GM18868 (cell line): ENCODE results near the gene PRSS36.
"Not testable (repeated sequence)": the region's sequence is repeated elsewhere in the genome, so short reads cannot be mapped to it uniquely, and the experiment has no call there.

ENCODE experiments used
- ATAC-seq: cut with Tn5 transposase; IDR thresholded peaks from one replicate; pipeline ENCODE4 v1.9.1; 2021; ENCODE audit warnings: mild to moderate bottlenecking, moderate library complexity; ENCODE audit not compliant: unreplicated experiment

PRSS36 gene

DNA sequence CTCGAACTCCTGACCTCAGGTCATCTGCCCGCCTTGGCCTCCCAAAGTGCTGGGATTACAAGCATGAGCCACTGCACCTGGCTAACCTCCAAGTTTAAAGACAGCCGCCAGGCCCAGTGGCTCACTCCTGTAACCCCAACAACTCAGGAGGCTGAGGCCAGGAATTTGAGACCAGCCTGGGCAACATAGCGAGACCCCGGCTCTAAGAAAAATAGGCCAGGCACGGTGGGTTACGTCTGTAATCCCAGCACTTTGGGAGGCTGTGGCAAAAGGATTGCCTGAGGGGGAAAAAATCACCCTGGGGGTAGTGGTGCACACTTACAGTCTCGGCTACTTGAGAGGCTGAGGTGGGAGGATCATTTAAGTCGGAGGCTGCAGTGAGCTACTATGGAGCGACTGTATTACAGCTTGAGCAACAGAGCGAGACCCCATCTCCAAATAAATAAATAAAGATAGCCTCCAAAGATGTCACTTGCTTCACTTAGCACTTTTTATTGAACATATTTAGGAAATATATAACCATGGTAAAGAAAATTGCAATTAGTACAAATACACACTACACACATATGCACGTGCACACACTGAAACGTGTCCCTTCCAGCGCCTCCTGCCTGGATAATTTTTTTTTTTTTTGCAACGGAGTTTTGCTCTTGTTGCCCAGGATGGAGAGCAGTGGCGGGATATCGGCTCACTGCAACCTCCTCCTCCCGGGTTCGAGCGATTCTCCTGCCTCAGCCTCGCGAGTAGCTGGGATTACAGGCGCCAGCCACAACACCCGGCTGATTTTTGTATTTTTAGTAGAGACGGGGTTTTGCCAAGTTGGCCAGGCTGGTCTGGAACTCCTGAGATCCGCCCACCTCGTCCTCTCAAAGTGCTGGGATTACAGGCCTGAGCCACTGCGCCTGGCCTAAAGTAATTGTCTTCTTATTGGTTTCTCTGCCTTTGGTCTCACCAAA, 43.1 kb downstream of the PRSS36 start:
- ATAC-seq: no peak

DNA sequence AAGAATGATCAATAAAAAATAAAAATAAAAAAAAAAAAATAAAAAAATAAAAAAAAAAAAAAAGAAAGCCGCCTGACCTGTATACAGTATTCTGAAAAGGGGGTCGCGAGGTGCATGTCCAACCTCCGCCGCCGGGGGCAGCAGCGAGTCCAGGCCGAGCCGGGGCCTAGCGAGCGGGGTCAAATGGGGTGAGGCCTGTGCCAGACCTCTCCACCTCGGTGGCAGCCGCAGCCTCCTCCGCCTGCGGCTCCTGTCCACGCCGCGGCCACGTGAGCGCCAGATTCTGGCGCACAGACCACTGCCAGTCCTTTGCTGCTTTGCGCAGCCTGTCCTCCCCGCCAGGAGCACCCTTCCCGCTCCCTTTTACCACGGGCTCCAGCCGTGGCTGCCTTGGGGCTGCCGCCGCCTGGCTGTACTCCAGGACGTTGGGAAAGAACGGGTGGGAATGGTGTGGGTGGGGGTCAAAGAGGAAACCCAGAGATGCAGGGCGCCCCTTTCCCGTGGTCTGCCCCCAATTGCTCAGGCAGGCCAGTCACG, 44.1 kb downstream of the PRSS36 start:
- peak; percentile 52 for ATAC-seq

GRCh38 chr16:31100876-31101641, 48.8 kb downstream of the PRSS36 start:
- not testable (repeated sequence) for ATAC-seq

DNA sequence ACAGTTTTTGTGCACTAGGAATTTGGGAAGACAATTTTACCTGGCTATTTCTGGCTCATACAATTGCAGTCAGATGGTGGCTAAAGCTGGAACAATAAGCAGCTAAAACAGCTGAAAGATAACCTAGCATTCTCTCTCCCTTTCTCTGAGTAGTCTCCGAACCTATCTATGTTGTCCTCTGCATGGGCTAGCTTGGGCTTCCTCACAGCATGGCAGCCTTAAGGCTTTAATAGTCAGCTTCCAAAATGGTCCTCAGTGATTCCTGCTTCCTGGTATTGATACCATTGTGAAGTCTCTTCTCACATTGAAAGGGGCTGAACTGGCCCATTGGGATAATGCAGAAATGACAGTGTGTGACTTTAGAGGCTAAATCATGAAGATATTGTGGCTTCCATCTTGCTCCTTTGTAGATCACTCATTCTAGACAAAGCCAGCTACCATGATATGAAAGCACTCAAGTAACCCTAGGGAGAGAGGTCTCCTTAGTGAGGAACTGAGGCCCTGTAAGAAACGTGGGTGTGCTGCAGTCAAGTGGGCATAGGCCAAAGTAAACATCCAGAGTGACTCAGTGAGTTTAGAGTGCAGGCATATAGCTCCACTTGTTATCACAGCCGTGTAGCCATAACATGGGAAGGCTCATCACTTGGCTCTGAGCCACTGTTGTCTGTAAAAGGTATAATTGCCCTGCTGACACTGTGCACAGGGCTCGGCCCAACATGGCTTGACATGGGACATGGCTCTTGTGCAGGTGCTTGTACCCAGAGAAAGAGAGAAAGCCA, 49.8 kb downstream of the PRSS36 start:
- ATAC-seq: no peak

- peak; percentile 85 for ATAC-seq
Measured at GRCh38 chr16:31094424-31095120, 55.3 kb downstream of the PRSS36 start, which contains the start of gene VKORC1. TSS of gene VKORC1 (minus strand) at chr16:31094797. CDS start at chr16:31094729, 68 bp downstream.

DNA sequence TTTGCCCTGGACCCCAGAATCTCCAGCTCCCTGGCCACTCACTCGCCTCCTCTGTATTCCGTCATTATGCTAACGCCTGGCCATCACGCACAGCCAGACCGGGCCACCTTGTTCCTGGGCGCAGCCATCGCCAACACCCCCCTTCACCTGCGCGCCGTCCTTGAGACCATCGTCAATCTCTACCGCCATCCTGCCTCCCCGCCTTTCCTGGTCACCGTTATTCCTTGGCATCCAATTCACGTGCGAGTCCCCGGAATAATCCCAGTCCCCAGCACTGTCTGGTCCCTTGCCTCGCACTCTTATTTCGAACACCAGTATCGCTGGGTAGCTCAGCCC, 55.8 kb downstream of the PRSS36 start:
- no peak for ATAC-seq

DNA sequence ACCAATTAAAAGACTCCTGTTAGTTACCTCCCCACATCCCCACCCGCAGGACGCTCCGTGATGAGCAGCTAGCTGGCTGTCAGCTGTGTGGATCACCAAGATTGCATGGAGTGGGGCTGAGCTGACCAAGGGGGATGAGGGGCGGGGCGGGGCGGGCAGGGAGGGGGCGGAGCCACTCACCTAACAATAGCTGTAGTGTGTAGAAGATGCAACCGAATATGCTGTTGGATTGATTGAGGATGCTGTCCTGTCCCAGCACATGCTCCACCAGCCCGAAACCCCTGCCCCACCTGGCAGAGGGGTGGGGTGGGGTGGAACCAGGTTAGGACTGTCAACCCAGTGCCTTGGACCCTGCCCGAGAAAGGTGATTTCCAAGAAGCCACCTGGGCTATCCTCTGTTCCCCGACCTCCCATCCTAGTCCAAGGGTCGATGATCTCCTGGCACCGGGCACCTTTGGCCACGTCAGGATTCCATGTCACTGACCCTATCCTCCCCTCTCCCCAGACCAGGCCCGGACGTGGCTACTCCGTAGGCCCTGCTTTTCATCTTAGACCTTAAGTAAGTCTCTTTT, 56.6 kb downstream of the PRSS36 start:
- ATAC-seq: no peak

DNA sequence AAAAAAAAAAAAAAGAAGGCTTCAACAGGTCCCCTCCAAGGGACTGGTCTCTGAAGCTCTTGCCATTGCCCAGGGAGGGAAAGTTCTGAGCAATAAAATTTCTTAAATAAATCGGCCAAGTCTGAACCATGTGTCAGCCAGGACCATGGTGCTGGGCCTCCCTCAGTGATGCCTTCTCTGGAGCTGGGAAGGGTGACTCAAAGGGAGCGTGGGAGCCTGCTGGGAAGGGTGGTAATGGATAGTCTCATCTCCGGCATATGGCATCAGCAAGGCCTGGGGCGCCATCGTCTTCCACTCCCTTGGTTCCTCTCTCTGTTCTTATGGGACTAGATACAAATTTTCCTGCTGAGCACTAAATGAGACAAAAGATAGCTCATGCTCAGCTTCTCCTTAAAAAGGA, 57.5 kb downstream of the PRSS36 start:
- ATAC-seq: no peak

GRCh38 chr16:31090540-31090939, 59.3 kb downstream of the PRSS36 start:
- no peak for ATAC-seq

GRCh38 chr16:31089199-31089598, 60.7 kb downstream of the PRSS36 start:
- no peak for ATAC-seq
